CD4-positive, alpha-beta T cell treated with Interleukin-17A for 4 hours (primary cell): ENCODE data around the gene SIVA1.
A peak's percentile ranks its signal among the peaks of the same experiment; 100 is the strongest.
"Not testable (repeated sequence)": the region's sequence is repeated elsewhere in the genome, so short reads cannot be mapped to it uniquely, and the experiment has no call there.

Source experiments
- DNase-seq: peaks from one replicate; pipeline ENCODE4 v3.0.0-alpha.2; 2020; ENCODE audit warnings: mixed read lengths

SIVA1 gene

DNA sequence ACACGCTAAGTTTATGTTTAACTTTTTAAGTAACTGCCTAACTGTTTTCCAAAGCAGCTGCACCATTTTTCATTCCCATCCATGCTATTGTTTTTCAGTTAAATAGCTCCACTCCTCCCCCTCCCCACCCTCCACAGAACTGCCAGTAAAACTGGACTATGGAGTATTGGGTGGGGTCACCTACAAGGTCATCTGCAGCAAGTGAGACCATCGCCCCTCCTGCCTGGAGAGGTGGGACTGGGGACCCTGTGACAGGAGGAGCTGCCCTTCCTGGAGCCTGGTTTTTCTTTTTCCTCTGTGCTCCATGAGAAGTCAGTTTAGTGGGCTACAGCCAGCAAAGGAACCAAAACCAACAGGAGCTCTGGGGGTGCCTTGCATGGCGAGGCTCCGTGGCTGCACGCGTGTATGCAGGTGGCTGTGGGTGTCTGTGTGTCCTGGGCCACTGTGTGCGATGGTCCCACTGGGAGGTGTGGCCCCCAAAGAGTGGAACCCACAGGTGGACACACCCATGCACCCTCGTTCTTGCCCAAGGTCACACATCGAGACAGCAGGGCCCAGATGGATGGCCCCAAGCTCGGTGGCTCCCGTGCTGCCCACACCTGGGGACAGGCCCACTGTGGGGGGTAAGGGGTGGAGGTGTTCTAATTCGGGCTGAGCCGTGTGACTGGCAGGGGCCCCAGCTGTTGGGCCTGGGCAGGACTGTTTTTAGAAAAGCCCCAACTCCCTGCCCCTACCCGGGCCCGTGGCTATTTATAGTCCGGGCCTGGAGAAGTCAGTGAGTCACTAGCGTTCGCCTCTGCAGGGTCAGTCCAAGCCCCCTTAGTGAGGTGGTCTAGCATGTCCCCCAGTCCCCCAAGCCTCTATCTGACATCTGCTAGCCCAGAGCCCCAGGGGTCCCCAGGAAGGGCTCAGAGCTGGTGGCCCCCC is 31.2 kb upstream of the SIVA1 start:
- no peak for DNase-seq

DNA sequence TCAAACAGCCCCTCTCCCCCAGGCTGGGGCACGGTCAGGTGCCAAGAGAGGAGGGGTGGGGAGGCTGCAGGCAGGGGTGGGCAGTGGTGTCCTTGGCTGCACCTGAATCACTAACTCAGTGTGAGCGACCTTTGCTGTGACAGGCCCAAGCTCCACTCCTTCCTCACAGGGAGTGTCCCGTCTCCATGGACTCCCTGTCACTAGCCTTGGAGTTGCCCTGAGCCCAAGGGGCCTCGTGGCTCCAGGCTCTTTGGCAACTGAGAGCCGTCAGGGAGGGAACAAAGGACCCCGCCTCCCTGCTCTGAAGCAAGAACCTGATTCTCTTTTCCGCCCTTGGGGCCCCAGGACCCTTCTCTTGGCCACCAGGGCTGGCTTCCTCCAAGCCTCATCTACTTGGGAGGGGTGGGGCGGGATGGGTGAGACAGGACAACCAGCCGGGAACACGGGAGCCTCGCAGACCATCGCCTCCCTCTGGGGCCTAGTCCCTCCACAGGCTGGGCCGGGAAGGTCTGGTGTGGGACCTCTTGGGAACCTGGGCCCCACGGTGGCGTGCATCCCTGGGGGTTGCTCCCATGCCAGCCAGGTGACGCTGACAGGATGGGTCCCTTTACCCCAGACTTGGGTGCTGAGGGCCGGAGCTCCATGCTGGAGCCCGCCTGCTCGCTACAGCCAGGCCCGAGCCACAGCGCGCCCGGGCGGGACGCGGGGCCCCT is 29.9 kb upstream of the SIVA1 start:
- DNase-seq, result no peak

DNA sequence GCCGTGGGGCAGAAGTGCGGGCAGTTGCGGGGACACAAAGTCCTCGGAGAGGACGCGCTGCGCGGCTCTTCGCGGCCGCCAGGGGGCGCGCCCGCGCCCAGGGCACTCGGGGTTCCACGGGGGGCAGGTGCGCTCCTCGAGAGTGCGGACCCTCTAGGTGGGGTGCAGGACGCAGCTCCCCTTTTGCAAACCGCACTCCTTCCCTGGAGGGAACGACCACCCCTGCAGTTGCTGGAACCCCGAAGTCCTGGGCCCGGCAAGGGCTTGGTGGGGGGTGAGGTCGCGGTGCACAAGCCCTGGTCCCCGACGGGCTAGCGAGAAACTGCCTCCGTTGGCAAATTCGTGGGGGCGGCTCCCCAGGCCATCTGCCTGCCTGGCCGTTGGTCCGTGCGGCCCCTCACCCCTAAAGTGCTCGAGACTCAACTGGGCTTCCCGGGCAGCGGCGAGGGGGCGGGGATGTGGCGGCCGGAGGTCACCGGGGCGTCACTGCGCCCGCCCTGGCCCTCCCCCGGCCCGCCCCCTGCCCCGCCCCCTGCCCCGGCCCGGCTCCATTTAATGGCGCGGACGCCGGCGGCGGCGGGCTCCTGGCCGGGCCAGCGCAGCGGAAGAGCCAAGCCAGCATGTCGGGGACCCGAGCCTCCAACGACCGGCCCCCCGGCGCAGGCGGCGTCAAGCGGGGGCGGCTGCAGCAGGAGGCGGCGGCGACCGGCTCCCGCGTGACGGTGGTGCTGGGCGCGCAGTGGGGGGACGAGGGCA is 29.1 kb upstream of the SIVA1 start, which contains the start of gene ADSS1:
TSS of gene ADSS1 (plus strand) at position 579 of the 756 bp plus-strand sequence. CDS start at position 621, 42 bp downstream.
- peak; percentile 81 for DNase-seq

DNA sequence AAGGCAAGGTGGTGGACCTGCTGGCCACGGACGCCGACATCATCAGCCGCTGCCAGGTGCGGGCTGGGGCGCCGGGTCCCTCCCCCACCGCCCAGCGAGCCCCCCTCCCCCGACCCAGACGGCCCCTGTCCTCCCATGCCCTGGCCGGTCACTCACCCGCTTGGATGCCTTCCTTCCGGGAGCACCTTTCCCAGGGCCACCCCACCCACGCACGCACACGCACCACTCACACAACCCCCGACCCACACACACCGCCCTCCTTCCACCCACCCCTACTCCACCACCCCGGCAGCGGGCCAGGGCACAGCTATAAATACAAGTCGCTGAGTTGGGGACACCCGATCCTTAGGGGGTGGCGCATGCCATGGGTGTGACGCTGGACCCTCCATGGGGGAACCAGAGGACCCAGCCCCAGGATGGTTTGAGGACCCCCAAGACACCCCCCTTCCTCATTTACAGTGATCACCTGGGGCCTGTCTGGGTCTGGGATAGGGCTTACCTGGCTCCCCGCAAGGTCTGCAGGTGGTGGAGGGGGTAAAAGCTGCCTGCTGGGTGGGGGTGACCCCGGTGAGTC is 28.5 kb upstream of the SIVA1 start:
- peak; percentile 33 for DNase-seq

DNA sequence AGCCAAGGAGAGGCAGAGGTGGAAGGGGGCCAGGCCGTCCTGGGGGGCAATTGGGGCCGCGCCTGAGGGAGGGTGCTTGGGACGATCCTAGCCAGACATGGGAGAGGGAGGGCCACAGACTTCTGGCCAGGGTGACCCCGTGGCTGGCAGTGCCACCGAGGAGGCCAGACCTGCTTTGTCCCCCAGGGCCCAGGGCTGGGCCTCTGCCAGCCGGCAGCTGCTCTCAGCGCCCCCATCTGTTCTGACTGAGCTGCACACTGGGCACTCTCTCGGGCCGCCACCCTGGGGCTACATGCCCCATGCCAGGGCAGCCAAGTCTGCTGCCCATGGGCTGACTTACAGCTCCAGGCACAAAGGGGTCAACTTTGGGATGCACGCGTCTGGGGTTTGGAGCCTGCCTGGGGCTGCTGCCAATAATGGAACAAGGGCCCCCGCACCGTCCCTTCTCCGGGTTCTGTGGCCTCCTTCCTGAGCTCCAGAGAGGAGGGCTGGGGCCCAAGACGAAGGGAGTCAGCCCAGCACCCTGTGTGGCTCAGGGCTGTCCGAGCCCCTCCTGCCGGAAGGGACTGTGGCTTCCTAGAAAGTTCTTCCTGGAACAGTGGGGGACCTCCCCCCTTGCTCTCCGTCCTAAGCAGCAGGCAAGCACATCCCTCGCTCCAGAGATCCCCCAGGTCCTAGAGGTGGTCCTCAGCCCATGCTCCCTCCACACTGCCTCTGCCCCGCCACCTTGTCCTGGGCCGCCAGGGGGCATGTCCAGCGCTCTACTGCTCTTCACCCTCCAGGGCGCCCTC is 27.8 kb upstream of the SIVA1 start:
- DNase-seq, result no peak

DNA sequence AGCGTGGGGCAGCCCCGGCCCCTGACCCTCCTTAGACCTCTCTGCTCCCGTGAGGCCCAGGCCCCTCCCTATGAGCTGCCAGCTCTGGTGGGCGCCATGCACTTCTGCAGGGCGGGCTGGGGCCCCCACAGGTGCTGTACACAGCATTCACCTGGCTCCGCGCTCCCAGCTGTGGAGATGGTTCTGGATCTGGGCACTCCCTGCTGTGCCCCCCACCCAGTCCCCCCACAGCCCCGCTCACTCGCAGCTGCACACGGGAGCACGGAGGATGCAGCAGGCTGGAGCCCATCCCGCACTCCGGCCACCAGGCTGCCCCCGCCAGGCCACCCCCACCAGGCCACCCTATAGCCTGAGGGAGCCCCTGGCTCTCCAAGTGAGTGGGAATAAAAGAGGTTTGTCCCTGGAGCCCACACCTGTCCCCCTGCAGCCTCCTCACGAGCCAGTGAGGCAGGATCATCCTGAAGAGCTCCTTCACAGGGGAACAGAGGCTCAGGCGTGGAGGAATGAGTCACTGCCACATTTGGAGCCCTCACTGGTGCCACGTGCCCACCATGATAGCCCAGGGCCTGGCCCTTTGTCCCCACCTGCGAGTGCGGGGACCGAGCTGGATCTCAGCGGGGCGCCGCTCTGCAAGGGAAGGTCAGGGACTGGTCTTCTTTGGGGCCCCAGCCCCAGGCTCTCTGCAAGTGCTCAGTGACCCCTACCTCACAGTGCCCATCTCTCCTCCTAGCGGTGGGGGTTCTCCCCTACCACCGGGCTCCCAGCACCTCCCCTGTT is 27.0 kb upstream of the SIVA1 start:
- no peak for DNase-seq

DNA sequence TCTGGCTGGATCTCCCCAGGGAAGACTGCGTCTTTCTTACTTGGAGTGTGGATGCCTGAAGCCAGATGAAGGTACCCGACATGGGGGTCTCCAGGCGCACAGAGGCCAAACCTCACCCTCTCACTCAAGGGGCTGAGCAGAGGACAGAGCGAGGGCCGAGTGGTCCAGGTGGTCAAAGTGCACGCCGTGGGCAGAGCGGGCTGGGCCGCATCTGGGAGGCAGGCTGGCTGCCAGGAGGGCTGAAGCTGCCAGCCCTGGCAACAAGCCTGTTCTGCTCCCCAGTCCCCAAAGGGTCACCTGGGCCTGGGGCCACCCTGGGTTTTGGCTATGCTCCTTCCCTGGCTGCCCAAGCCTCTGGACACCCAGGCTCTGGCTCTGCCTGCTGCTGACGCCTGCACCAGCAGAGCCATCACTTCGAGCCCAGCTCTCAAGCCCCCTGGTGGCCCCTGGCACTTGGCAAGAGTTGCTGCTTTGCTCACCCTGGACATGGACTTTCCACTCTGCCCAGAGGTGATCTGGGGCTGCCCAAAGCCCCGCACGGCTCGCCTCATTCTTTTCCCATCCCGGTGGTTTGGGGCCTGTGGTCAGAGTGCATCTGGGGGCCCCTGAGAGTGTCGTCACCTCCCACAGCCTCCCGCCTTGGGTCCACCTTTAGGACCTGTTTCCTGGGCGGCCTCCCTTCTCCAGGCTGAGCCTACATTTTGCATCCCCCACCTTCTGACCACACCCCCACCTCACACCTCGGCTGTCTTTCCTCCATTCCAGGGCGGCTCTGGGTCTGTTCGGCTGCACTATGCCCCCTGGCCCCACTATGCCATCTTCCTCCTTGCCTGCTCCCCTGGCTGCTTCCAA is 26.1 kb upstream of the SIVA1 start:
- no peak for DNase-seq

DNA sequence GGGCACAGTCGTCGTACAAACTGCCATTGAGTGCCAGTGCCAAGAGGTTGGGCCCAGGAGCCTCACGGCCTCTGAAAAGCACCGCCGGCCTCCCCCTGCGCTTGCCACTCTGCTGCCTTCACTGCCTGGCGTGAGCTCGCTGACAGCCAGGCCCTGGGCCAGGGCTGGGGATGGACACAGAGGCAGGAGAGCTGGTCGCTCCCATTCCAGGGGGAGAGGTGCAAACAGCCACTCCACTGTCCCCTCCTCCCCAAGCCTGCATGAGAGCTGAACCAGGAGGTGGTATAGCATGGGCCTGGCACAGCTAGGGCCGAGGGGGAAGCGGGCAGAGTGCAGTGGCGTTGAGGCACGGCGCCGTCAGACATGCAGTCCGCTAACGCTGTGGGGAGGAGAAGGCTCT is 24.3 kb upstream of the SIVA1 start:
- no peak for DNase-seq

DNA sequence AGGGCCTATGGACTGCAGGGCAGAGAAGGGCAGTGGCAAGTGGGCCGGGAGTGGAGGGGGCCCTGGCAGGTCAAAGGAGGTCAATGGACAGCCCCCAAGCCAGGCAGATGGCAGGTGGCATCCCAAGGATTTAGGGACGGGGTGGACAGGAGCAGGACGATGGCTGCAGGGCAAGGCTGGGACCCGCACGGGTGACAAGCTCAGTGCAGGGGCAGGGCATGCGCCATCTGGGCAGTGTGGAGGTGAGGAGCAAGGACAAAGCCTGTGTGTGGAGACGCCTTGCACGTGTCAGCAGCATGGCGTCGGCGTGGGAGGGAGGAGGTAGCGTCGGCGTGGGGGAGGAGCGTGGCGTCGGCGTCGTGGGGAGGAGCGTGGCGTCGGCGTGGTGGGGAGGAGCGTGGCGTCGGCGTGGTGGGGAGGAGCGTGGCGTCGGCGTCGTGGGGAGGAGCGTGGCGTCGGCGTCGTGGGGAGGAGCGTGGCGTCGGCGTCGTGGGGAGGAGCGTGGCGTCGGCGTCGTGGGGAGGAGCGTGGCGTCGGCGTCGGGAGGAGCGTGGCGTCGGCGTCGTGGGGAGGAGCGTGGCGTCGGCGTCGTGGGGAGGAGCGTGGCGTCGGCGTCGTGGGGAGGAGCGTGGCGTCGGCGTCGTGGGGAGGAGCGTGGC is 23.6 kb upstream of the SIVA1 start:
- DNase-seq, result not testable (repeated sequence)

DNA sequence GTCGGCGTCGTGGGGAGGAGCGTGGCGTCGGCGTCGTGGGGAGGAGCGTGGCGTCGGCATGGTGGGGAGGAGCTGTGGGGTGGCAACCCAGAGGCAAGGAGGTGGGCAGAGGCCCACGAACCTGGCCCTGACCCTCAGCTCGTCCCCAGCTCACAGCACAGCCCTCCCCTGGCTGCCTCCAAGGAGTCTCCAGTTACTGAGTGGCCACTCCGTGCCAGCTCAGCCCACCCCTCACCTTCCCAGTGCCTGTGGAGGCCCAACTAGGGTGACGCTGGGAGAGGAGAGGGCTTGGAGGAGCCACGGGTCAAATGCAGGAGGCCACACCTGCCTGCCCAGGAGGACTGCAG is 23.1 kb upstream of the SIVA1 start:
- no peak for DNase-seq

DNA sequence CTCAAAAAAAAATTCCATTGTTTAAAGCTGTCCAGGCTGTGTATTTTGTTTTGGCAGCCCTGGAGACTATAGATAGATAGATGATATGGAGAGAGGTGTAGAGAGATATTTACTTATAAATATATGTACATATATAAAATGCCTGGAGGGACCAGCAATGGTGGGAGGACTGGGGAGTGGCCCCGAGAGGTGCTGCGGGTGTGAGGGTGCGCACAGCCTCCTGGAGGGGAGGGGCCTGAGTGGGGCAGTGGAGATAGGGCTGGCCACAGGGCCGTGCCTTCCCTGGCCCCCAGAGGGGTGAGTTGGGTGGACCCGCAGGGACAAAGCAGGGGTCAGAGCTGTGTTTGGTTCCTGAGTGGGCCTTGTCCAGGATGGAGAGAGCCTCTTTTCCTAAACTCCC is 22.5 kb upstream of the SIVA1 start:
- no peak for DNase-seq

DNA sequence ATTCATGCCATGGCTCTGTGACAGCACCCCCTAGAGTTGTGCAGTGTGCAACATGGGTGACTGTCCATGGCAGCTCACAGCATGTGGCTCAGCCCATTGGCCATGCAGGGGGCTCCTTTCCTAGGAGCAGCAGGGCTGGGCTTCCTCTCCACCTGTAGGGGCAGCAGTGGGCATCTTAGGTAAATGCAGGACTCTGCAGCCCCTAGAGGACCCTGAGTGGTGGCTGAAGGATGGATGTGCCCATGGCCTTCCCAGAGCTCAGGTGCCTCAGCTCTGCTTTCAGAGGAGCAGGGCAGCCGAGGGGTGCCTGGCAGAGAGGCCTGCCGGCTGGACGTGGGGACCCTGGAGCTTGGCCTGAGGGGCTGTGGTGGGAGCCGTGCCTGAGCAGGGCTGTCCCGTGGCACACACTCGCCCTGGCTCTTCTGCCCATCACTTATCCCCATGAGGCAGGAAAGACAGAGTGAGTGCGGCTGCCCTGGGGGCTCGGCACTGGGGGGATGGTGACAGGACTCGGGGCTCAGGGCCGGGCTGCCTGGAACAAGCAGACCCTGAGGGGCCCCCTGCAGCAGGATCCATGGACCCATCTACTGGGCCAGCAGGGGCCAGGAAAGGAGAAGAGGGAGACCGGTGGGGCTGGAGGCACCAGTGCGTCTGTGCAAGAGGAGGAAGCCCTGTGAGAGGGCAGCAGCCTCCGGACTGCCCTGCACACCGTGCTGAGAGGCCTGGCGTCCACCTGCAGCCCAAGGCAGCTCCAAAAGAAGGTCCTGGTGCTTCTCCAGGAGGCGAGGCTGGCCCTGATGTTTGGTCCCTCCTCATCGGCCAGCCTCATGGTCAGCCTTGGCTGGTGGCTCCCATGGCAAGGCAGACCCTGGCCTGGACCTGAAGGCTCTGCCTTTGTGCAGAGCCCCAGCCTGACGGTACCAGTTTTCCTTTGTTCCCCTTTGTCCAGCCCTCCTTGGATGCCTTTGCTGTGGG is 21.3 kb upstream of the SIVA1 start:
- no peak for DNase-seq

DNA sequence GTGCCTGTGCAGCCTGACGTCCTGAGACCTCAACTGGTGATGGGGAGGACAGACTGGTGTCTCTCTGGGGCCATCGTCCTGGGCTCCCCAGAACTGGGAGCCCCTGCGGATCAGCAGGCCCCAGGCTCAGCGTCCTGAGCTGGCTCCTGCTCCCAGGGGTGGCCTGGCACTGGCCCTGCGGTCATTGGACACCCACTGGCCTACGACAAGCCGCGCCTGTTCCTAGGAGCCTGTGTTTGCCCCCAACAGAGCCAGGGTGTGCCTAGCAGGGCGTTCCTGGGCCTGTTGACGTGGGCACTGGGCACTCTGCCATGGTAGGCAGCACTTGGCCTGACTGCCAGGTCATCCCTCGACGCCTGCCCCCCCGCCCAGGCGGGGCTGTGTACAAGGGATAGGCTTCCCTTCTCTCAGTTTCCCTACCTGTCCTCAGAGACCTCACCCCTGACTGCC is 20.6 kb upstream of the SIVA1 start:
- DNase-seq, result no peak

DNA sequence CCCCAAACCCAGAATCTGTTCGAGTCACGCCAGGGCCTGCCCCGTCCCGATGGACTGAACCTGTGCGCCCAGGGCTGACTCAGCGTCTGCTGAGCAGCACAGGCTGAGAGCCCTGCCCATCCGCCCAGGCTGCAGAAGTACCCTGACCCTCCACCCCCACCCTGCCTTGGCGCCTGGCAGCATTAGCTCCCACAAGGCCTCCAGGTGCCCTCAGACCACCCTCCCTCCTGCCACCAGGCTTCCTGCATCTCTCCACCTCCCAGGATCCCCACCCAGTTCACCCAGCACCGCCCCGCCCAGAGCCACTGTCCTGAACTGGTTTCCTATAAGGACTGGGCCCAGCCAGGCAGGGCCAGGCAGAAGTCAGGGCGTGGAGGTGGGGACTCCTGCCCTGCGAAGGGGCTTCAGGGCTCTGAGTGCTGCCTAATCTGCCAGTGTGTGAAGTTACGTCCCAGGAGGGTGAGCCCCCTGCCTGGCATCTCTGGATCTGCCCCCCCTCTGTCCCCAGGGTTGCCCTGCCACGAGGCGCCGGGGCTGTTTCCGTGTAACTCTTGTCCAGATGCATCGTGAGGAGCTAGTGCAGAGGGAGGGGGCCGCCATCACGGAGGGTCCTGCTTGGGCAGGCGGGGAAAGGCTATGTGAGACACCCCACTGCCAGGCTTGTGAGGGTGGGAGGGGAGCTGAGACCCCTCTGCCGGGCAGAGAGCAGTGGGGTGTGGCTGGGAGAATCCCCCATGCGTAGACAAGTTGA is 19.8 kb upstream of the SIVA1 start:
- no peak for DNase-seq

DNA sequence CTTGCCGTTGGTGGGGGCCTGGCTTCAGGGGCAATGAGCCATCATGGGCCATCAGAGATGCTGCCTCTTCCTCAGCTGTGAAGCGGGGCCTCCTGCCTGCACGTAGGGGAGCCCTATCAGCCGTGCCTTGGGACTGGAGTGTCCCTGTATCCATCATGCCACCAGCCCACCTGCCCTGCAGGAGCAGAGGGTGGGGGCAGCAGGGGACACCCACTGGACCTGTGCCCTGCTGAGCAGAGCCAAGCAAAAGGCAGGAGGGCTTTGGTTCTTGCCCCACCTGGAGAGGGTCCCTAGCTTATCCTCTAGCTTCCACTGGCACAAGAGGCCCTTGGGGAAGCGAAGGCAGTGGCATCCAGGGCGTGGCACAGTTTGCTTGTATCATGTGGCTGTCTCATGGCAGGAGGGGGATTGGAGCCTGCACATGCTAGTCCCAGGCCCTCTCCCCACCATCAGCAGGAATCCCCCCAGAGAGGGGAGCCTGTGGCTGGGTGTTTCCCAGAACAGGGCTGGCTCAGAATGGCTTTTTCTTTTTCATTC is 18.8 kb upstream of the SIVA1 start:
- no peak for DNase-seq

DNA sequence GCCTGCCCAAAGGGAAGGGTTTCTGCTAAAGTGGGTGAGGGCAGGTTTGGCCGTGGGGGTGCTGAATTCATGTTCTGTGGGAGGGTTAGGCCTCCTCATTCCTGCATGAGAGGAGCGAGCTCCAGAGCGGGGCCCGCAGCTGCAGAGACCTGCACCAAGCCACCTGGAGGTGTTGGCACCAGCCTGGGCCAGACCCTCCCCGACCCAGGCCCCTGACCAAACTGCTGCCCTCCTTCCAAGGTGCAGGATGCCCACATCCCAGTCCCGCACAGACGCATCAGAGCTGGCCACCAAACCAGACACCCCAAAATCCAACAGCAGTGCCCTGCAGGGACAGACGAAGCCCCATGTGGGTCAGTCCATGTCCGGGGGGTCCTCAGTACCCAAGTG is 18.4 kb upstream of the SIVA1 start:
- no peak for DNase-seq

DNA sequence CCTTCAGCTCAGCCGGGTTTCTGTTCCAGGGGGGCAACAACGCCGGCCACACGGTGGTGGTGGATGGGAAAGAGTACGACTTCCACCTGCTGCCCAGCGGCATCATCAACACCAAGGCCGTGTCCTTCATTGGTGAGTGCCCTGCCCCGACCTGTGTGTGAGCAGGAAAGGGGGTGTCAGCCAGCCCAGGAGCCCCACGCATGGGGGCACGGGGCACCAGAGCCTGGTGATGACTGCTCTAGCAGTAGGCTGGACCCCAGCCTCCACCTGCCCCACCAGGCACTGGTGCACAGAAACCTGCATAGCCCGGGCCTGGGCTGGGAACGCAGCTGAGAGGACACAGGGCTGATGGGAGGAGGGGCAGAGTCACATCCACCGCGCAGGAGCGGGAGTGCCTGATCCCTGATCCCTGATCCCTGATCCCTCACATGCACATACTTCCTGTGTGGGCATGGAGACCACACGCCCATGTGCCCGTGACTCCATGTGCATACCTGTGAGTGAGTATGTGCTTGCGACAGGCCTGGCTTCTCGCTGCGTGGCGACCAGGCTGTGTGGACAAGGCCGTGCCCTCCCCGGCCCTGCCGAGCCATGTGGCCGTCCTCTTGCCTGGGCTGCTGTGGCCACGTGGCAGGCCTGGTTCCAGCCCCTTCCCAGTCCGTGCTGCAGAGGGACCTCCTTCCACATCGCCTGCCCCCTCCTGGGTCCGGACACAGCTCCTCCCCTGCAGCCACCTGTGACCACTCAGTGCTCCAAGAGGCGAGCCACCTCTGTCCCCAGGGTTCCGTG is 17.8 kb upstream of the SIVA1 start:
- DNase-seq, result no peak
